Transverse colon (tissue), 1 donor: ENCODE measurements around the gene DIS3L.

Source experiments
- EP300 ChIP-seq: sonication (generic); formaldehyde crosslinking; IDR thresholded peaks from one replicate; pipeline ENCODE4 v1.6.1; 2017; ENCODE audit warnings: antibody characterized with exemption, low read depth
- POLR2A ChIP-seq: fragments of 450-650 bp; IDR thresholded peaks from one replicate; pipeline ENCODE4 v1.6.1; 2016; ENCODE audit warnings: antibody characterized with exemption, mild to moderate bottlenecking, moderate library complexity

- TF ChIP-seq POLR2A: no peak
- no peak for TF ChIP-seq EP300
These were observed 35.4 kb downstream of the DIS3L start for GRCh38 chr15:66328771-66329170.
